K562 (cell line): Measurements from ENCODE around the gene TMEM72. TPM values are rescaled to one million over a fixed set of nuclear protein-coding genes. Genes with fewer than 3 reads are reported as not detected.

ENCODE experiments used
- ARHGAP35 ChIP-seq: fragments of 450-650 bp; IDR thresholded peaks from 2 replicates; pipeline ENCODE4 v1.6.1; 2018; ENCODE audit not compliant: partially characterized antibody
- ASH1L ChIP-seq: fragments of 450-650 bp; IDR thresholded peaks from 2 replicates; pipeline ENCODE4 v1.6.1; 2018; ENCODE audit warnings: borderline replicate concordance, mild to moderate bottlenecking, low read depth; ENCODE audit not compliant: partially characterized antibody
- DMBX1 ChIP-seq: fragments of 250-450 bp; sonication (Bioruptor Pico); IDR thresholded peaks from 2 replicates; pipeline ENCODE4 v1.8.0; 2022; ENCODE audit warnings: inconsistent platforms, mild to moderate bottlenecking, moderate library complexity, borderline replicate concordance
- ESRRB ChIP-seq: fragments of 250-450 bp; sonication (Bioruptor Pico); IDR thresholded peaks from 2 replicates; pipeline ENCODE4 v1.5.0; 2020; ENCODE audit warnings: mild to moderate bottlenecking, moderate library complexity, borderline replicate concordance
- GTF2A2 ChIP-seq: IDR thresholded peaks from 2 replicates; pipeline ENCODE4 v1.6.1; 2016; ENCODE audit warnings: mild to moderate bottlenecking, missing genetic modification characterization, missing compliant biosample characterization
- MAZ ChIP-seq, 2 experiments: fragments of 450-650 bp in 1 of 2; sonication (generic) in 1 of 2; formaldehyde crosslinking; IDR thresholded peaks in 1 of 2; conservative IDR thresholded peaks in 1 of 2; 2 replicates each; pipeline versions ENCODE4 v1.4.0 to v1.5.0; 2020; ENCODE audit warnings: mild to moderate bottlenecking in 1 of 2, missing genetic modification reagents in 1 of 2
- NR2C1 ChIP-seq, 2 experiments: fragments of 450-650 bp; IDR thresholded peaks; 2 replicates each; pipeline ENCODE4 v1.6.1; 2017; ENCODE audit warnings: mild to moderate bottlenecking in 2 of 2, antibody characterized with exemption in 1 of 2, inconsistent platforms in 1 of 2, missing compliant biosample characterization in 1 of 2, missing genetic modification characterization in 1 of 2
- NR3C1 ChIP-seq: sonication (generic); formaldehyde crosslinking; IDR thresholded peaks from 2 replicates; pipeline ENCODE4 v1.8.1; 2022; ENCODE audit warnings: missing genetic modification reagents
- POLR2AphosphoS2 ChIP-seq: IDR thresholded peaks from 2 replicates; pipeline ENCODE4 v1.6.1; 2012; ENCODE audit warnings: low read length, improper control_type of control experiment
- POLR3G ChIP-seq: IDR thresholded peaks from 2 replicates; pipeline ENCODE4 v1.6.1; 2011; ENCODE audit not compliant: insufficient read length, insufficient replicate concordance; ENCODE audit errors: extremely low read depth
- RAD51 ChIP-seq: fragments of 450-650 bp; IDR thresholded peaks from 2 replicates; pipeline ENCODE4 v1.7.1; 2016; ENCODE audit warnings: low read depth, mild to moderate bottlenecking, borderline replicate concordance
- SAP30 ChIP-seq: fragments of 200-600 bp; sonication (generic); IDR thresholded peaks from 2 replicates; pipeline ENCODE4 v1.6.1; 2012; ENCODE audit warnings: borderline replicate concordance, low read depth, mild to moderate bottlenecking, moderate library complexity, low read length, control low read depth, inconsistent platforms; ENCODE audit not compliant: insufficient read depth, poor library complexity, severe bottlenecking
- ZNF23 ChIP-seq: fragments of 250-450 bp; sonication (Bioruptor Pico); IDR thresholded peaks from 2 replicates; pipeline ENCODE4 v1.4.0; 2020; ENCODE audit warnings: mild to moderate bottlenecking
- ZNF274 ChIP-seq: IDR thresholded peaks from 2 replicates; pipeline ENCODE4 v1.6.1; 2011; ENCODE audit warnings: low read depth, mild to moderate bottlenecking, low read length, moderate library complexity, borderline replicate concordance
- ZNF324 ChIP-seq: fragments of 250-450 bp; sonication (Bioruptor Pico); IDR thresholded peaks from 2 replicates; pipeline ENCODE4 v1.4.0; 2020; ENCODE audit warnings: mild to moderate bottlenecking
- ZNF507 ChIP-seq: conservative IDR thresholded peaks from 2 replicates; pipeline ENCODE4 v1.6.1; 2017; ENCODE audit warnings: missing genetic modification characterization, missing compliant biosample characterization
- polyA plus RNA-seq, 8 experiments: library from polyadenylated mRNA; depleted of rRNA in 4 of 8; stranded (reverse) in 5 of 8; unstranded in 3 of 8; fragments of >200 nt; fragmentation: Nextera tagmentation in 2 of 8; fragmentation: Illumina TruSeq in 1 of 8; extraction: Ambion mirVana in 2 of 8; extraction: Trizol in 1 of 8; gene quantifications; 2 replicates each; pipeline versions ENCODE4 v1.2.1 to v1.2.3, GENCODE V29; 2011 to 2014; ENCODE audit warnings: inconsistent platforms in 1 of 8, missing spikeins in 1 of 8
- total RNA-seq, 7 experiments: library from RNA; depleted of rRNA in 6 of 7; stranded (reverse); fragments of >200 nt in 6 of 7; fragmentation: Illumina TruSeq in 2 of 7; extraction: Trizol in 2 of 7; gene quantifications; 2 replicates each; pipeline versions ENCODE4 v1.2.1 to v1.2.3, GENCODE V29; 2011 to 2021; ENCODE audit warnings: low replicate concordance in 1 of 7
- TF ChIP-seq, protein P1 (sequence below): fragments of 250-450 bp; sonication (Bioruptor Pico); IDR thresholded peaks from 2 replicates; pipeline ENCODE4 v1.4.0; 2020; ENCODE audit warnings: mild to moderate bottlenecking
- TF ChIP-seq, protein P2 (sequence below): sonication (generic); formaldehyde crosslinking; IDR thresholded peaks from 2 replicates; pipeline ENCODE4 v1.8.1; 2023; ENCODE audit warnings: missing genetic modification reagents, mild to moderate bottlenecking, borderline replicate concordance
- TF ChIP-seq, protein P3 (sequence below): sonication (generic); formaldehyde crosslinking; IDR thresholded peaks from 2 replicates; pipeline ENCODE4 v1.8.0; 2022; ENCODE audit warnings: mild to moderate bottlenecking, missing genetic modification reagents

TMEM72 gene
- total and polyA plus RNA-seq, 9 of the 15 experiments (the other 6 are each of a cell fraction or from before 2014, with no cell fraction given): not detected

DNA sequence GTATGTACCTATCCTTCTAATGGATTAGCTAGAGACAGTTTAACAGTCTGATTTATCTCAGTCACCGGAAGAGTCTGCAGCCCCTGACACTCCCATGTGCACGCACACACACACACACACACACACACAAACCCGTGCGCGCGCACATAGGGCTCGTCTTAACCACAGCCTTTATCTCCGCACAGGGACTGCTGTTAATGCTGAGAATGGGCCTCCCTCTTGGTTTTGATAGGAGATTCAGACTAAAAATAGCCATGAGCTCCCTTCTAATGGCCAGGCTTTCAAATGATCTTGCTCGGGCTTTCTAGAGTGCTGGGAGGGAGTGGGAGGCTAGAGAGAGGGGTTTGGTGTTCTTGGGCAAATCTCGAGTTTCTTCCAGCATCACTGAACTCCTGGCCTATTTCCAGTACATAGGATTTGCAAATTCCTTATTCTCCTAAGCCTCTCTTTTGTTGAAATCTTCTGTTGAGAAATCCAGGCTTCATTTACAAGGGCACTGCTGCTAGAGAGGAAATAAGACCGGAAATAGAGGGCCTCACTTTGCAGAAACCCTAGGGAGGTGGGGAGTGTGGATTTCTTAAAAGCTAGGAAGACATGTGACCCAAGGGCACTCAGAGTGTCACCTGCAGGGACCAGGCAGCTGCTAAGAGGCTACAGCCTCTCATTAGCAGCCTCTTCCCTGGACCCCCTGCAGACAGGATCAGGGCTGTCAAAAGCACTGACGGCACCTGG, 2.4 kb downstream of the TMEM72 start (continued):
- TF ChIP-seq ZNF324 (CRISPR knock-in tag) (no peak), POLR3G (no peak), ZNF507 (no peak), NR2C1 (IDR thresholded peaks at IDR 0.05) (no peak), NR2C1 (tag; IDR thresholded peaks at IDR 0.05) (no peak; the same call in 1 of the 2 replicates), ZNF23 (no peak), ZNF274 (no peak), RAD51 (no peak), POLR2AphosphoS2 (no peak), SAP30 (no peak), DMBX1 (CRISPR knock-in tag) (no peak), ASH1L (no peak), NR3C1 (no peak), GTF2A2 (tag) (no peak), ARHGAP35 (no peak), MAZ (CRISPR knock-in tag; conservative IDR thresholded peaks at IDR 0.05 in 1 of 2, IDR thresholded peaks at IDR 0.05 in 1 of 2) (peak; percentile 53 to 64), ESRRB (CRISPR knock-in tag) (no peak)
- TF ChIP-seq, protein P1, sequence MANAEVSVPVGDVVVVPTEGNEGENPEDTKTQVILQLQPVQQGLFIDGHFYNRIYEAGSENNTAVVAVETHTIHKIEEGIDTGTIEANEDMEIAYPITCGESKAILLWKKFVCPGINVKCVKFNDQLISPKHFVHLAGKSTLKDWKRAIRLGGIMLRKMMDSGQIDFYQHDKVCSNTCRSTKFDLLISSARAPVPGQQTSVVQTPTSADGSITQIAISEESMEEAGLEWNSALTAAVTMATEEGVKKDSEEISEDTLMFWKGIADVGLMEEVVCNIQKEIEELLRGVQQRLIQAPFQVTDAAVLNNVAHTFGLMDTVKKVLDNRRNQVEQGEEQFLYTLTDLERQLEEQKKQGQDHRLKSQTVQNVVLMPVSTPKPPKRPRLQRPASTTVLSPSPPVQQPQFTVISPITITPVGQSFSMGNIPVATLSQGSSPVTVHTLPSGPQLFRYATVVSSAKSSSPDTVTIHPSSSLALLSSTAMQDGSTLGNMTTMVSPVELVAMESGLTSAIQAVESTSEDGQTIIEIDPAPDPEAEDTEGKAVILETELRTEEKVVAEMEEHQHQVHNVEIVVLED (CRISPR knock-in tag): no peak
- TF ChIP-seq, protein P2, sequence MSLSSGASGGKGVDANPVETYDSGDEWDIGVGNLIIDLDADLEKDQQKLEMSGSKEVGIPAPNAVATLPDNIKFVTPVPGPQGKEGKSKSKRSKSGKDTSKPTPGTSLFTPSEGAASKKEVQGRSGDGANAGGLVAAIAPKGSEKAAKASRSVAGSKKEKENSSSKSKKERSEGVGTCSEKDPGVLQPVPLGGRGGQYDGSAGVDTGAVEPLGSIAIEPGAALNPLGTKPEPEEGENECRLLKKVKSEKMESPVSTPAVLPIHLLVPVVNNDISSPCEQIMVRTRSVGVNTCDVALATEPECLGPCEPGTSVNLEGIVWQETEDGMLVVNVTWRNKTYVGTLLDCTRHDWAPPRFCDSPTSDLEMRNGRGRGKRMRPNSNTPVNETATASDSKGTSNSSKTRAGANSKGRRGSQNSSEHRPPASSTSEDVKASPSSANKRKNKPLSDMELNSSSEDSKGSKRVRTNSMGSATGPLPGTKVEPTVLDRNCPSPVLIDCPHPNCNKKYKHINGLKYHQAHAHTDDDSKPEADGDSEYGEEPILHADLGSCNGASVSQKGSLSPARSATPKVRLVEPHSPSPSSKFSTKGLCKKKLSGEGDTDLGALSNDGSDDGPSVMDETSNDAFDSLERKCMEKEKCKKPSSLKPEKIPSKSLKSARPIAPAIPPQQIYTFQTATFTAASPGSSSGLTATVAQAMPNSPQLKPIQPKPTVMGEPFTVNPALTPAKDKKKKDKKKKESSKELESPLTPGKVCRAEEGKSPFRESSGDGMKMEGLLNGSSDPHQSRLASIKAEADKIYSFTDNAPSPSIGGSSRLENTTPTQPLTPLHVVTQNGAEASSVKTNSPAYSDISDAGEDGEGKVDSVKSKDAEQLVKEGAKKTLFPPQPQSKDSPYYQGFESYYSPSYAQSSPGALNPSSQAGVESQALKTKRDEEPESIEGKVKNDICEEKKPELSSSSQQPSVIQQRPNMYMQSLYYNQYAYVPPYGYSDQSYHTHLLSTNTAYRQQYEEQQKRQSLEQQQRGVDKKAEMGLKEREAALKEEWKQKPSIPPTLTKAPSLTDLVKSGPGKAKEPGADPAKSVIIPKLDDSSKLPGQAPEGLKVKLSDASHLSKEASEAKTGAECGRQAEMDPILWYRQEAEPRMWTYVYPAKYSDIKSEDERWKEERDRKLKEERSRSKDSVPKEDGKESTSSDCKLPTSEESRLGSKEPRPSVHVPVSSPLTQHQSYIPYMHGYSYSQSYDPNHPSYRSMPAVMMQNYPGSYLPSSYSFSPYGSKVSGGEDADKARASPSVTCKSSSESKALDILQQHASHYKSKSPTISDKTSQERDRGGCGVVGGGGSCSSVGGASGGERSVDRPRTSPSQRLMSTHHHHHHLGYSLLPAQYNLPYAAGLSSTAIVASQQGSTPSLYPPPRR (CRISPR knock-in tag): no peak
- TF ChIP-seq, protein P3, sequence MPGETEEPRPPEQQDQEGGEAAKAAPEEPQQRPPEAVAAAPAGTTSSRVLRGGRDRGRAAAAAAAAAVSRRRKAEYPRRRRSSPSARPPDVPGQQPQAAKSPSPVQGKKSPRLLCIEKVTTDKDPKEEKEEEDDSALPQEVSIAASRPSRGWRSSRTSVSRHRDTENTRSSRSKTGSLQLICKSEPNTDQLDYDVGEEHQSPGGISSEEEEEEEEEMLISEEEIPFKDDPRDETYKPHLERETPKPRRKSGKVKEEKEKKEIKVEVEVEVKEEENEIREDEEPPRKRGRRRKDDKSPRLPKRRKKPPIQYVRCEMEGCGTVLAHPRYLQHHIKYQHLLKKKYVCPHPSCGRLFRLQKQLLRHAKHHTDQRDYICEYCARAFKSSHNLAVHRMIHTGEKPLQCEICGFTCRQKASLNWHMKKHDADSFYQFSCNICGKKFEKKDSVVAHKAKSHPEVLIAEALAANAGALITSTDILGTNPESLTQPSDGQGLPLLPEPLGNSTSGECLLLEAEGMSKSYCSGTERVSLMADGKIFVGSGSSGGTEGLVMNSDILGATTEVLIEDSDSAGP (CRISPR knock-in tag): no peak
